Caco-2 (cell line): ENCODE measurements around the gene RBKS. TPM values are rescaled to one million over a fixed set of nuclear protein-coding genes. Genes with fewer than 3 reads are reported as not detected.

Experiments
- BruUV-seq: library from RNA; stranded (reverse); fragments of 400-500 nt; replicated peaks from 2 replicates; lab custom pipeline; 2021; lab: Mats Ljungman, UMichigan
- CTCF ChIA-PET: fragments of 300-600 bp; sonication (Branson Sonifier 250); formaldehyde crosslinking; loops from one replicate; lab custom pipeline; 2022; ENCODE audit warnings: antibody characterized with exemption; lab: Charles Lee
- POLR2A ChIA-PET: fragments of 300-600 bp; sonication (Branson Sonifier 250); formaldehyde crosslinking; loops from one replicate; lab custom pipeline; 2022; ENCODE audit warnings: antibody characterized with exemption; lab: Charles Lee
- DNase-seq, 2 experiments: peaks; one replicate each; pipeline versions ENCODE4 v3.0.0 to v3.0.0-alpha.2; 2020 to 2022
- H3K27me3 ChIP-seq: replicated peaks from 2 replicates; pipeline ENCODE4 v1.6.0; 2011; ENCODE audit warnings: low read length; ENCODE audit not compliant: control insufficient read depth, insufficient read depth
- H3K36me3 ChIP-seq: 2 replicates; pipeline ENCODE4 v1.5.1; 2011; ENCODE audit warnings: low read length; ENCODE audit not compliant: control insufficient read depth, insufficient read depth
- H3K4me1 ChIP-seq: fragments of 250-450 bp; sonication (Bioruptor Pico); 2 replicates; pipeline ENCODE4 v1.5.1; 2020; ENCODE audit warnings: mild to moderate bottlenecking
- H3K4me3 ChIP-seq: 2 replicates; pipeline ENCODE4 v1.5.1; 2011; ENCODE audit warnings: low read depth, mild to moderate bottlenecking, control low read depth, low read length
- H3K9me3 ChIP-seq: fragments of 250-450 bp; sonication (Bioruptor Pico); 2 replicates; pipeline ENCODE4 v1.5.1; 2020; ENCODE audit warnings: mild to moderate bottlenecking, moderate library complexity
- H3K27ac Mint-ChIP-seq: one replicate; pipeline ENCODE4 v1.8.0; 2022; ENCODE audit warnings: mixed read lengths; ENCODE audit not compliant: unreplicated experiment
- H3K27me3 Mint-ChIP-seq: one replicate; pipeline ENCODE4 v1.8.0; 2022; ENCODE audit warnings: mixed read lengths; ENCODE audit not compliant: insufficient read depth, unreplicated experiment
- H3K36me3 Mint-ChIP-seq: one replicate; pipeline ENCODE4 v1.8.0; 2022; ENCODE audit warnings: mild to moderate bottlenecking, mixed read lengths; ENCODE audit not compliant: insufficient read depth, unreplicated experiment
- H3K4me1 Mint-ChIP-seq: one replicate; pipeline ENCODE4 v1.8.0; 2022; ENCODE audit warnings: low read depth, mixed read lengths; ENCODE audit not compliant: unreplicated experiment
- H3K4me3 Mint-ChIP-seq: one replicate; pipeline ENCODE4 v1.8.0; 2022; ENCODE audit warnings: mild to moderate bottlenecking, moderate library complexity, mixed read lengths; ENCODE audit not compliant: unreplicated experiment
- H3K9me3 Mint-ChIP-seq: one replicate; pipeline ENCODE4 v1.8.0; 2022; ENCODE audit warnings: mixed read lengths; ENCODE audit not compliant: unreplicated experiment
- intact Hi-C: fragments of 100-400 bp; cut with micrococcal nuclease; formaldehyde crosslinking; loops from one replicate; pipeline ENCODE4 v1.10.0; 2022; ENCODE audit not compliant: unreplicated experiment
- total RNA-seq: library from RNA; stranded (reverse); gene quantifications from 2 replicates; pipeline ENCODE4 v1.2.3, GENCODE V29; 2022
- TF ChIP-seq, protein P1 (sequence below), 2 experiments: fragments of 200-600 bp in 1 of 2; IDR thresholded peaks; 1 replicate in 1 of 2; 2 replicates in 1 of 2; pipeline versions ENCODE4 v1.5.1 to v1.8.0; 2011 to 2022; ENCODE audit warnings: antibody characterized with exemption in 1 of 2, control low read depth in 1 of 2, inconsistent platforms in 1 of 2, low read depth in 1 of 2, low read length in 1 of 2, mild to moderate bottlenecking in 1 of 2, moderate library complexity in 1 of 2; ENCODE audit not compliant: insufficient read depth in 1 of 2, severe bottlenecking in 1 of 2, unreplicated experiment in 1 of 2

The RBKS gene
- total RNA-seq, 1 experiment from 2014 or later, result 7.4 TPM

DNA sequence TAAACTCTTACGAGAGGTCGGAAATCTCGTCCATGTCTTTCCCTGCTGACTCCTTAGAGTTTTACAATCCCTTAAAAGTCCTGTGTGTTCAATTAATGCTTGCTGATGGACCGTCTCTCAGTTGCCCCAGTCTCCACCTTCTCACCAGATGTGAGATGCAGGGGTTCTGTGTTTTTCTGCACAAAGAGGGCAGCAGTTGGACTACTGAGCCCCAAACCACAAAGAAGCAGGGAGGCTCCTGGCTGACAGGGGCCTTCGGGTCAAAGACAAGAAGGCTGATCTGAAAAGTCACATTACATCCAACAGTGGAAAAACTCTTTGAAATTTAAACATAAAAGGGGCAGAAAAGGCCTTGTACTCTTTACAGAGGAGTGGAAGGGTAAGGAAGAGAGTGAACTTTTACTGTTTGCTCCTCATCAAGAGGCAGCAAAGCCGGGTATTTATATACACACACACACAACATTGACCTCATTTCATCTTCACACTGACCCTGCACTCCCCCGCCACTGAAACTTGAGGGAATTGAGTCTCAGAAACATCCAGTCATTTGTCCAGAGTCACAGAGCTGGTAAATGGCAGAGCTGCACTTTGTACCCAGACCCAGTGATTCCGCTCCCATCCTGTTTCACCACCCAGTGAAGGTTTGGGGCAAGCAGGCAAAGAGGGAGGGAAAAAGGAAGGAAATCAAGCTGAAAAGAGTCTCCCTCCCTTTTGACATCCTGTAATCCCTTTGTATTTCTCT, 94.9 kb downstream of the RBKS start:
- no peak overlapping the region for H3K4me3 Mint-ChIP-seq
- Histone ChIP-seq H3K9me3 (no peaks in the 10 kb centered on the region; the same call in 1 of the 2 replicates), H3K4me3 (no peak overlapping the region), H3K27me3 (no peaks in the 10 kb centered on the region), H3K36me3 (no peaks in the 10 kb centered on the region), H3K4me1 (peaks cover 26% of the 10 kb centered on the region)
- H3K4me1 Mint-ChIP-seq, result peaks cover 39% of the 10 kb centered on the region
- intact Hi-C loops, result no loop called here
- ChIA-PET CTCF (interaction anchor here (0.6 kb wide), 1 partner anchor 72 kb away, joined by 3 read pairs; no protein-coding TSS in a partner anchor), POLR2A (no interaction called here)
- no peaks in the 10 kb centered on the region for H3K27me3 Mint-ChIP-seq
- no peak for DNase-seq
- peak overlapping the region; percentile 51 for H3K27ac Mint-ChIP-seq
- TF ChIP-seq, protein P1, sequence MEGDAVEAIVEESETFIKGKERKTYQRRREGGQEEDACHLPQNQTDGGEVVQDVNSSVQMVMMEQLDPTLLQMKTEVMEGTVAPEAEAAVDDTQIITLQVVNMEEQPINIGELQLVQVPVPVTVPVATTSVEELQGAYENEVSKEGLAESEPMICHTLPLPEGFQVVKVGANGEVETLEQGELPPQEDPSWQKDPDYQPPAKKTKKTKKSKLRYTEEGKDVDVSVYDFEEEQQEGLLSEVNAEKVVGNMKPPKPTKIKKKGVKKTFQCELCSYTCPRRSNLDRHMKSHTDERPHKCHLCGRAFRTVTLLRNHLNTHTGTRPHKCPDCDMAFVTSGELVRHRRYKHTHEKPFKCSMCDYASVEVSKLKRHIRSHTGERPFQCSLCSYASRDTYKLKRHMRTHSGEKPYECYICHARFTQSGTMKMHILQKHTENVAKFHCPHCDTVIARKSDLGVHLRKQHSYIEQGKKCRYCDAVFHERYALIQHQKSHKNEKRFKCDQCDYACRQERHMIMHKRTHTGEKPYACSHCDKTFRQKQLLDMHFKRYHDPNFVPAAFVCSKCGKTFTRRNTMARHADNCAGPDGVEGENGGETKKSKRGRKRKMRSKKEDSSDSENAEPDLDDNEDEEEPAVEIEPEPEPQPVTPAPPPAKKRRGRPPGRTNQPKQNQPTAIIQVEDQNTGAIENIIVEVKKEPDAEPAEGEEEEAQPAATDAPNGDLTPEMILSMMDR (IDR thresholded peaks at IDR 0.05; ENCODE audit: insufficient read depth in 1 of 2, low read depth in 1 of 2, low read length in 1 of 2, severe bottlenecking in 1 of 2, unreplicated experiment in 1 of 2), result no peak
- H3K36me3 Mint-ChIP-seq, result no peaks in the 10 kb centered on the region
- no peaks in the 10 kb centered on the region for H3K9me3 Mint-ChIP-seq
- no TSS peak for BruUV-seq

DNA sequence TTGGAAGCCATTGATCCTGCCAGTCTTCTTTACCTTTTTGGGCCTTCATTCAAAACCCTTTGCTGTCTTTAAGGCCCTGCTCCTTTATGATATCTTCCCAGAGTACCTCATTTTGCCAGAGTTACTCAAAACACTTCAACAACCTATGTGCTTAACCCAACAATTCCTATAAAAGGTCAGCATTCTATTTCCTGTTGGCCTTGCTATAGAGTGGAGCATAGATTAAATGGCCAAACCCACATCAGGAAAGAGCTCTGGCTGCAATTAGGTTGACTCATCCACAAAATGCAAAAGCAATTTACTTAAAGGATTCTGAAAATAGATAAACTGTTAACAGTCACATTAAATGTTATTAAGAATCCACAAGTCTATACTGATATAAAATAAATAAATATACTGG, 97.4 kb downstream of the RBKS start:
- Histone ChIP-seq H3K27me3 (no peaks in the 10 kb centered on the region), H3K36me3 (no peaks in the 10 kb centered on the region), H3K4me1 (peaks cover 5% of the 10 kb centered on the region; the same call in 1 of the 2 replicates), H3K4me3 (no peak overlapping the region), H3K9me3 (no peaks in the 10 kb centered on the region; the same call in 1 of the 2 replicates)
- ChIA-PET POLR2A (no interaction called here), CTCF (no interaction called here)
- Mint-ChIP-seq H3K4me3 (no peak overlapping the region), H3K27me3 (no peaks in the 10 kb centered on the region), H3K9me3 (no peaks in the 10 kb centered on the region), H3K27ac (no peak overlapping the region), H3K36me3 (no peaks in the 10 kb centered on the region), H3K4me1 (peaks cover 19% of the 10 kb centered on the region)
- no TSS peak for BruUV-seq
- intact Hi-C loops, result no loop called here
- TF ChIP-seq, protein P1 (IDR thresholded peaks at IDR 0.05; ENCODE audit: insufficient read depth in 1 of 2, low read depth in 1 of 2, low read length in 1 of 2, severe bottlenecking in 1 of 2, unreplicated experiment in 1 of 2), result no peak
- no peak for DNase-seq

DNA sequence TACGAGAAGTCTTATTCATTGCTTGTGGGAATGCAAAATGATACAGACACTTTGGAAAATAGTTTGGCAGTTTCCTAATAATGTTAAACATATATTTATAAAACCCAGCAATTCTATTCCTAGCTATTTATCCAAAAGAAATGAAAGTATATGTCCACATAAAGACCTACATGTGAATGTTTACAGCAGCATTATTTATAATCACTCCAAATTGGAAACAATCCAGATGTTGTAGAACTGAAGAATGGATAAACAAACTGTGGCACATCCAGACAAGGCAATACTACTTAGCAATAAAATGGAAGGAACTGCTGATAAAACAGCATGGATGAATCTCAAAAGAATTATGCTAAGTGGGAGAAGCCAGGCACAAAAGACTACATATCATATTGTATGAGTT, 99.4 kb downstream of the RBKS start:
- ChIA-PET POLR2A (no interaction called here), CTCF (no interaction called here)
- no peaks in the 10 kb centered on the region for H3K36me3 ChIP-seq
- H3K27me3 Mint-ChIP-seq, result no peaks in the 10 kb centered on the region
- H3K27ac Mint-ChIP-seq, result no peak overlapping the region
- no peaks in the 10 kb centered on the region for H3K36me3 Mint-ChIP-seq
- H3K4me3 Mint-ChIP-seq, result no peak overlapping the region
- no peaks in the 10 kb centered on the region for H3K27me3 ChIP-seq
- no peak overlapping the region for H3K4me3 ChIP-seq
- no peaks in the 10 kb centered on the region for H3K9me3 Mint-ChIP-seq
- H3K4me1 Mint-ChIP-seq, result peaks cover 6% of the 10 kb centered on the region
- TF ChIP-seq, protein P1 (IDR thresholded peaks at IDR 0.05; ENCODE audit: insufficient read depth in 1 of 2, low read depth in 1 of 2, low read length in 1 of 2, severe bottlenecking in 1 of 2, unreplicated experiment in 1 of 2), result no peak
- no peak for DNase-seq
- no peaks in the 10 kb centered on the region for H3K4me1 ChIP-seq
- H3K9me3 ChIP-seq, result no peaks in the 10 kb centered on the region; the same call in 1 of the 2 replicates
- no TSS peak for BruUV-seq
- intact Hi-C loops, result no loop called here
